OCI-LY7 (cell line): ENCODE results near the gene CARMIL1.

ENCODE experiments used
- CTCF ChIP-seq: fragments of 200-600 bp; sonication (generic); conservative IDR thresholded peaks from 2 replicates; pipeline ENCODE4 v1.5.1; 2014; ENCODE audit warnings: mild to moderate bottlenecking, antibody characterized with exemption, low read length, moderate library complexity, mixed read lengths
- EZH2phosphoT487 ChIP-seq: fragments of 200-600 bp; sonication (generic); IDR thresholded peaks from 2 replicates; pipeline ENCODE4 v1.6.1; 2018; ENCODE audit warnings: low read depth, borderline replicate concordance, mild to moderate bottlenecking, mixed run types, antibody characterized with exemption, low read length, moderate library complexity, mixed read lengths

GRCh38 chr6:25414168-25414567 lies 135.0 kb downstream of the CARMIL1 start:
- TF ChIP-seq CTCF = no peak
- no peak for TF ChIP-seq EZH2phosphoT487
